ENCODE data around the gene TMEM150A.
A peak's percentile ranks its signal among the peaks of the same experiment; 100 is the strongest.

TMEM150A gene

GRCh38 chr2:85577386-85578242 is 24.9 kb downstream of the TMEM150A start, which contains the start of gene VAMP8:
TSS of gene VAMP8 (plus strand) at chr2:85577586. CDS start at chr2:85577647, 61 bp downstream.
- H3K9me3 ChIP-seq = no peaks in the 10 kb centered on the region
- H3K27me3 ChIP-seq = no peaks in the 10 kb centered on the region
- peak within 1 kb of the TSS; percentile 45 to 49 for H3K4me3 ChIP-seq (ENCODE audit: low read depth in 1 of 2, low read length in 1 of 2)
- H3K4me1 ChIP-seq (ENCODE audit: control insufficient read depth in 1 of 2, insufficient read depth in 1 of 2, low read depth in 1 of 2, low read length in 1 of 2) = peaks cover 36 to 37% of the 10 kb centered on the region in 2 experiments
- H3K27ac ChIP-seq = peak within 1 kb of the TSS; percentile 72
- H3K36me3 ChIP-seq = no peaks in the 10 kb centered on the region
- TF ChIP-seq CTCF (IDR thresholded peaks at IDR 0.05) = no peak

- no peak for TF ChIP-seq CTCF (IDR thresholded peaks at IDR 0.05)
- Histone ChIP-seq H3K4me3 (ENCODE audit: low read depth in 1 of 2, low read length in 1 of 2) (peak overlapping the region; percentile 45 to 49), H3K36me3 (no peaks in the 10 kb centered on the region), H3K27ac (peak overlapping the region; percentile 72), H3K4me1 (ENCODE audit: control insufficient read depth in 1 of 2, insufficient read depth in 1 of 2, low read depth in 1 of 2, low read length in 1 of 2) (peaks cover 36 to 37% of the 10 kb centered on the region in 2 experiments), H3K9me3 (no peaks in the 10 kb centered on the region), H3K27me3 (no peaks in the 10 kb centered on the region)
These were observed 25.5 kb downstream of the TMEM150A start for GRCh38 chr2:85577063-85577385.

- no peak for TF ChIP-seq CTCF (IDR thresholded peaks at IDR 0.05)
- Histone ChIP-seq H3K27ac (no peak overlapping the region), H3K4me3 (ENCODE audit: low read depth in 1 of 2, low read length in 1 of 2) (no peak overlapping the region), H3K27me3 (no peaks in the 10 kb centered on the region), H3K4me1 (ENCODE audit: control insufficient read depth in 1 of 2, insufficient read depth in 1 of 2, low read depth in 1 of 2, low read length in 1 of 2) (peaks cover 36 to 37% of the 10 kb centered on the region in 2 experiments), H3K9me3 (no peaks in the 10 kb centered on the region), H3K36me3 (no peaks in the 10 kb centered on the region)
These were observed 26.8 kb downstream of the TMEM150A start for GRCh38 chr2:85575739-85576138.

GRCh38 chr2:85566265-85566664 is 36.2 kb downstream of the TMEM150A start:
- no peak for TF ChIP-seq CTCF (IDR thresholded peaks at IDR 0.05)
- Histone ChIP-seq H3K4me3 (ENCODE audit: low read depth in 1 of 2, low read length in 1 of 2) (no peak overlapping the region), H3K9me3 (no peaks in the 10 kb centered on the region), H3K36me3 (no peaks in the 10 kb centered on the region), H3K27ac (no peak overlapping the region), H3K27me3 (no peaks in the 10 kb centered on the region), H3K4me1 (ENCODE audit: control insufficient read depth in 1 of 2, insufficient read depth in 1 of 2, low read depth in 1 of 2, low read length in 1 of 2) (peaks cover 7 to 11% of the 10 kb centered on the region in 2 experiments)

GRCh38 chr2:85564144-85564563 is 38.3 kb downstream of the TMEM150A start:
- Histone ChIP-seq H3K27ac (no peak overlapping the region), H3K9me3 (no peaks in the 10 kb centered on the region), H3K4me1 (ENCODE audit: control insufficient read depth in 1 of 2, insufficient read depth in 1 of 2, low read depth in 1 of 2, low read length in 1 of 2) (peaks cover 18 to 21% of the 10 kb centered on the region in 2 experiments), H3K4me3 (ENCODE audit: low read depth in 1 of 2, low read length in 1 of 2) (no peak overlapping the region), H3K27me3 (no peaks in the 10 kb centered on the region), H3K36me3 (no peaks in the 10 kb centered on the region)
- TF ChIP-seq CTCF (IDR thresholded peaks at IDR 0.05) = no peak

Data from neutrophil (primary cell).